ENCODE results near the gene ELK4.

Gene ELK4

GRCh38 chr1:205619376-205619775 lies 12.4 kb downstream of the ELK4 start:
- H4K20me1 ChIP-seq (ENCODE audit: insufficient read depth, low read length): no peaks in the 10 kb centered on the region
- peaks cover 18% of the 10 kb centered on the region for H3K36me3 ChIP-seq (replicated peaks; ENCODE audit: insufficient read depth, low read length)
- no peaks in the 10 kb centered on the region for H3F3A ChIP-seq (ENCODE audit: insufficient read depth, low read length)
- no peak for TF ChIP-seq CTCF (IDR thresholded peaks at IDR 0.05; ENCODE audit: low read length)
- no peak for TF ChIP-seq EZH2phosphoT487 (IDR thresholded peaks at IDR 0.05; ENCODE audit: low read length)
- no peak for TF ChIP-seq EZH2 (optimal IDR thresholded peaks at IDR 0.05; ENCODE audit: low read depth, low read length)
- no peak overlapping the region for H3K9ac ChIP-seq (ENCODE audit: low read length)
- no peak overlapping the region for H3K4me3 ChIP-seq (ENCODE audit: low read length)
- H3K4me2 ChIP-seq (ENCODE audit: low read depth, low read length): no peak overlapping the region
- no peak overlapping the region for H3K27ac ChIP-seq (ENCODE audit: low read length)
- no peaks in the 10 kb centered on the region for H3K4me1 ChIP-seq (ENCODE audit: low read length)
- H3K9me2 ChIP-seq (replicated peaks; ENCODE audit: insufficient read depth, low read length): no peaks in the 10 kb centered on the region
- DNase-seq: no peak
- peaks cover 11% of the 10 kb centered on the region for H3K79me2 ChIP-seq (ENCODE audit: low read length)
- no peak overlapping the region for H2AFZ ChIP-seq (ENCODE audit: low read length)
- H3K9me3 ChIP-seq (replicated peaks; ENCODE audit: insufficient read depth, low read length): no peaks in the 10 kb centered on the region
- no peaks in the 10 kb centered on the region for H3K27me3 ChIP-seq (replicated peaks; ENCODE audit: insufficient read depth, low read length)

GRCh38 chr1:205616563-205617293 lies 15.1 kb downstream of the ELK4 start:
- Histone ChIP-seq H3K9me3 (replicated peaks; ENCODE audit: insufficient read depth, low read length) (no peaks in the 10 kb centered on the region), H3K4me1 (ENCODE audit: low read length) (no peaks in the 10 kb centered on the region), H3K27ac (ENCODE audit: low read length) (no peak overlapping the region), H3K4me3 (ENCODE audit: low read length) (no peak overlapping the region), H3K27me3 (replicated peaks; ENCODE audit: insufficient read depth, low read length) (no peaks in the 10 kb centered on the region), H3K79me2 (ENCODE audit: low read length) (0 out of 2 replicates have a peak, but pooled peaks cover 8% of the 10 kb centered on the region), H3K36me3 (replicated peaks; ENCODE audit: insufficient read depth, low read length) (peaks cover 8% of the 10 kb centered on the region), H4K20me1 (ENCODE audit: insufficient read depth, low read length) (no peaks in the 10 kb centered on the region), H3F3A (ENCODE audit: insufficient read depth, low read length) (no peaks in the 10 kb centered on the region), H2AFZ (ENCODE audit: low read length) (no peak overlapping the region), H3K9me2 (replicated peaks; ENCODE audit: insufficient read depth, low read length) (no peaks in the 10 kb centered on the region), H3K9ac (ENCODE audit: low read length) (no peak overlapping the region), H3K4me2 (ENCODE audit: low read depth, low read length) (no peak overlapping the region)
- no peak for DNase-seq
- TF ChIP-seq EZH2 (optimal IDR thresholded peaks at IDR 0.05; ENCODE audit: low read depth, low read length): no peak
- TF ChIP-seq EZH2phosphoT487 (IDR thresholded peaks at IDR 0.05; ENCODE audit: low read length): no peak
- no peak for TF ChIP-seq CTCF (IDR thresholded peaks at IDR 0.05; ENCODE audit: low read length)

GRCh38 chr1:205615789-205616188 lies 16.0 kb downstream of the ELK4 start:
- DNase-seq: no peak
- no peak overlapping the region for H3K27ac ChIP-seq (ENCODE audit: low read length)
- H3K79me2 ChIP-seq (ENCODE audit: low read length): 0 out of 2 replicates have a peak, but pooled peaks cover 12% of the 10 kb centered on the region
- no peak overlapping the region for H3K4me3 ChIP-seq (ENCODE audit: low read length)
- H3K9me2 ChIP-seq (replicated peaks; ENCODE audit: insufficient read depth, low read length): no peaks in the 10 kb centered on the region
- no peak overlapping the region for H2AFZ ChIP-seq (ENCODE audit: low read length)
- H4K20me1 ChIP-seq (ENCODE audit: insufficient read depth, low read length): no peaks in the 10 kb centered on the region
- no peak for TF ChIP-seq EZH2phosphoT487 (IDR thresholded peaks at IDR 0.05; ENCODE audit: low read length)
- TF ChIP-seq CTCF (IDR thresholded peaks at IDR 0.05; ENCODE audit: low read length): no peak
- no peak for TF ChIP-seq EZH2 (optimal IDR thresholded peaks at IDR 0.05; ENCODE audit: low read depth, low read length)
- H3K4me1 ChIP-seq (ENCODE audit: low read length): no peaks in the 10 kb centered on the region
- H3K9ac ChIP-seq (ENCODE audit: low read length): no peak overlapping the region
- no peaks in the 10 kb centered on the region for H3F3A ChIP-seq (ENCODE audit: insufficient read depth, low read length)
- no peak overlapping the region for H3K4me2 ChIP-seq (ENCODE audit: low read depth, low read length)
- no peaks in the 10 kb centered on the region for H3K27me3 ChIP-seq (replicated peaks; ENCODE audit: insufficient read depth, low read length)
- no peaks in the 10 kb centered on the region for H3K9me3 ChIP-seq (replicated peaks; ENCODE audit: insufficient read depth, low read length)
- H3K36me3 ChIP-seq (replicated peaks; ENCODE audit: insufficient read depth, low read length): peaks cover 8% of the 10 kb centered on the region

Data from MM.1S (cell line).